ENCODE results near the gene SLC36A2. TPM values are rescaled to one million over a fixed set of nuclear protein-coding genes. Genes with fewer than 3 reads are reported as not detected.
"Not testable (repeated sequence)": the region's sequence is repeated elsewhere in the genome, so short reads cannot be mapped to it uniquely, and the experiment has no call there.

The SLC36A2 gene
- total RNA-seq, 1 experiment from 2014 or later: not detected

DNA sequence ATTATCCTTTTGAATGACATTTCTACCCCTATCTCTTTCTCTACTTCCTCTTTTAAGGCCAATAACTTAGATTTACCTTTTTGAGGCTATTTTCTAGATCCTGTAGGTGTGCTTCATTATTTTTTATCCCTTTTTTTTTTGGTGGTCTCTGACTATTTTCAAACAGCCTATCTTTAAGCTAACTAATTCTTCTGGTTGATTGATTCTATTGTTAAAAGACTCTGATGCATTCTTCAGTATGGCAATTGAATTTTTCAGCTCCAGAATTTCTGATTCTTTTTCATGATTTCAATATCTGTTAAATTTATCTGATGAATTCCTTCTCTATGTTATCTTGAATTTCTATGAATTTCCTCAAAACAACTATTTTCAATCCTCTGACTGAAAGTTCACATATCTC, 36.4 kb downstream of the SLC36A2 start:
- BruUV-seq (replicated peaks): no TSS peak
- ChIA-PET CTCF (no interaction called here), POLR2A (no interaction called here)
- Histone ChIP-seq H3K4me3 (ENCODE audit: low read depth, low read length) (no peak overlapping the region), H3K4me1 (peaks cover 8% of the 10 kb centered on the region; the same call in 1 of the 2 replicates), H3K36me3 (ENCODE audit: control insufficient read depth, insufficient read depth, low read length) (no peaks in the 10 kb centered on the region), H3K27me3 (replicated peaks; ENCODE audit: control insufficient read depth, insufficient read depth, low read length) (no peaks in the 10 kb centered on the region), H3K9me3 (no peaks in the 10 kb centered on the region)
- H3K9me3 Mint-ChIP-seq (ENCODE audit: unreplicated experiment): no peaks in the 10 kb centered on the region
- H3K27ac Mint-ChIP-seq (ENCODE audit: unreplicated experiment): no peak overlapping the region
- H3K4me1 Mint-ChIP-seq (ENCODE audit: low read depth, unreplicated experiment): peaks cover 10% of the 10 kb centered on the region
- no peak for TF ChIP-seq CTCF (IDR thresholded peaks at IDR 0.05; ENCODE audit: insufficient read depth in 1 of 2, low read depth in 1 of 2, low read length in 1 of 2, severe bottlenecking in 1 of 2, unreplicated experiment in 1 of 2)
- no peak overlapping the region for H3K4me3 Mint-ChIP-seq (ENCODE audit: unreplicated experiment)
- intact Hi-C loops (cut with micrococcal nuclease; ENCODE audit: unreplicated experiment): loop anchor here (10.0 kb wide), 1 partner anchor 306 kb away; no protein-coding TSS in a partner anchor
- H3K27me3 Mint-ChIP-seq (ENCODE audit: insufficient read depth, unreplicated experiment): peaks cover 4% of the 10 kb centered on the region
- no peak for DNase-seq
- no peaks in the 10 kb centered on the region for H3K36me3 Mint-ChIP-seq (ENCODE audit: insufficient read depth, unreplicated experiment)

GRCh38 chr5:151309821-151310220, 37.5 kb downstream of the SLC36A2 start:
- H3K4me3 ChIP-seq (ENCODE audit: low read depth, low read length); DNase-seq; H3K27me3 ChIP-seq (replicated peaks; ENCODE audit: control insufficient read depth, insufficient read depth, low read length); H3K27me3 Mint-ChIP-seq (ENCODE audit: insufficient read depth, unreplicated experiment); H3K4me1 ChIP-seq; BruUV-seq (replicated peaks); H3K27ac Mint-ChIP-seq (ENCODE audit: unreplicated experiment); H3K4me3 Mint-ChIP-seq (ENCODE audit: unreplicated experiment); H3K9me3 Mint-ChIP-seq (ENCODE audit: unreplicated experiment); H3K4me1 Mint-ChIP-seq (ENCODE audit: low read depth, unreplicated experiment); H3K36me3 ChIP-seq (ENCODE audit: control insufficient read depth, insufficient read depth, low read length); POLR2A ChIA-PET; H3K9me3 ChIP-seq; CTCF ChIA-PET; H3K36me3 Mint-ChIP-seq (ENCODE audit: insufficient read depth, unreplicated experiment): not testable (repeated sequence)
- intact Hi-C loops (cut with micrococcal nuclease; ENCODE audit: unreplicated experiment): loop anchor here (10.0 kb wide), 1 partner anchor 305 kb away; no protein-coding TSS in a partner anchor

- H3K4me1 Mint-ChIP-seq (ENCODE audit: low read depth, unreplicated experiment); H3K9me3 Mint-ChIP-seq (ENCODE audit: unreplicated experiment); H3K27ac Mint-ChIP-seq (ENCODE audit: unreplicated experiment); H3K36me3 Mint-ChIP-seq (ENCODE audit: insufficient read depth, unreplicated experiment); H3K4me3 ChIP-seq (ENCODE audit: low read depth, low read length); DNase-seq; H3K4me3 Mint-ChIP-seq (ENCODE audit: unreplicated experiment); H3K36me3 ChIP-seq (ENCODE audit: control insufficient read depth, insufficient read depth, low read length); H3K27me3 Mint-ChIP-seq (ENCODE audit: insufficient read depth, unreplicated experiment); H3K4me1 ChIP-seq; POLR2A ChIA-PET; intact Hi-C loops (cut with micrococcal nuclease; ENCODE audit: unreplicated experiment); H3K9me3 ChIP-seq; H3K27me3 ChIP-seq (replicated peaks; ENCODE audit: control insufficient read depth, insufficient read depth, low read length); BruUV-seq (replicated peaks); CTCF ChIA-PET: not testable (repeated sequence)
Measured at GRCh38 chr5:151309266-151309665, 38.1 kb downstream of the SLC36A2 start.

DNA sequence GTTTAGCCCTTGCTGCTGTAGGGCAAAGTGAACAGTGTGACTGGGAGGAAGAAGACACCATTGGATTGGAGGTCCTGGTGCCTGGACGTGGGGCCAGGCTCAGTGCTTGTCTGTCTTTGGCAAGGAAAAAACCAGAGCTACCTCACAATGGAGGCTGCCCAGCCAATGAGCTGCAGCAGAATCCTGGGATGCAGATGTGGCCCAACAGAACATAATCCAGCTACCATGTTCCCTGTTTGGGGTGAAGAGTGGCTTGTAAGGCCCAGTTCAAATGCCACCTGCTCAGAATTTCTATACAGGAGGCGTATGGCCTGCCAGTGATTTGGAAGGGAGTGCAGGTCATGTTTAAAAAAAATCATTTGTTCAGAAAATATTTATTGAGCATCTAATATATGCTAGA, 43.7 kb downstream of the SLC36A2 start, which contains the start of gene SLC36A3:
Gene SLC36A3, minus strand, starts transcription at position 101 of the 400 bp plus-strand sequence. CDS start 412 bp downstream, outside the sequence.
- Mint-ChIP-seq H3K27ac (ENCODE audit: unreplicated experiment) (no peak within 1 kb of the TSS), H3K9me3 (ENCODE audit: unreplicated experiment) (no peaks in the 10 kb centered on the region), H3K27me3 (ENCODE audit: insufficient read depth, unreplicated experiment) (peaks cover 17% of the 10 kb centered on the region), H3K4me1 (ENCODE audit: low read depth, unreplicated experiment) (no peaks in the 10 kb centered on the region), H3K4me3 (ENCODE audit: unreplicated experiment) (no peak within 1 kb of the TSS), H3K36me3 (ENCODE audit: insufficient read depth, unreplicated experiment) (no peaks in the 10 kb centered on the region)
- ChIA-PET CTCF (no interaction called here), POLR2A (no interaction called here)
- TF ChIP-seq CTCF (IDR thresholded peaks at IDR 0.05; ENCODE audit: insufficient read depth in 1 of 2, low read depth in 1 of 2, low read length in 1 of 2, severe bottlenecking in 1 of 2, unreplicated experiment in 1 of 2): no peak
- peaks cover 2% of the 10 kb centered on the region; the same call in 1 of the 2 replicates for H3K27me3 ChIP-seq (replicated peaks; ENCODE audit: control insufficient read depth, insufficient read depth, low read length)
- H3K9me3 ChIP-seq: no peaks in the 10 kb centered on the region
- H3K4me3 ChIP-seq (ENCODE audit: low read depth, low read length): no peak within 1 kb of the TSS
- no peak for DNase-seq
- no peaks in the 10 kb centered on the region for H3K4me1 ChIP-seq
- no TSS peak for BruUV-seq (replicated peaks)
- H3K36me3 ChIP-seq (ENCODE audit: control insufficient read depth, insufficient read depth, low read length): no peaks in the 10 kb centered on the region
- intact Hi-C loops (cut with micrococcal nuclease; ENCODE audit: unreplicated experiment): no loop called here
